ENCODE data around the gene RTCB.

- peak; percentile 5 for TF ChIP-seq CTCF (IDR thresholded peaks at IDR 0.05)
- TF ChIP-seq EZH2 (IDR thresholded peaks at IDR 0.05), result no peak
Measured at GRCh38 chr22:32411829-32412592, at the start of gene RTCB.

Data from neural progenitor cell (in vitro differentiated cells).